Activated CD4-positive, CD25-positive, alpha-beta regulatory T cell treated with anti-CD3 and anti-CD28 coated beads, Interleukin-2, amount 50 U/mL, for 72 hours (primary cell): ENCODE results near the gene ZNF845.
"Not testable (repeated sequence)": the region's sequence is repeated elsewhere in the genome, so short reads cannot be mapped to it uniquely, and the experiment has no call there.

Experiments
- DNase-seq: peaks from one replicate; pipeline ENCODE4 v3.0.0; 2021

The ZNF845 gene

GRCh38 chr19:53388168-53388567, 54.6 kb downstream of the ZNF845 start:
- DNase-seq, result no peak

- no peak for DNase-seq
Measured at GRCh38 chr19:53388904-53389303, 55.4 kb downstream of the ZNF845 start.

- DNase-seq, result no peak
Measured at GRCh38 chr19:53389571-53389970, 56.0 kb downstream of the ZNF845 start.

GRCh38 chr19:53389978-53390377, 56.4 kb downstream of the ZNF845 start:
- DNase-seq, result no peak

- DNase-seq, result no peak
Measured at GRCh38 chr19:53394522-53394973, 61.0 kb downstream of the ZNF845 start.

- DNase-seq, result peak; percentile 98
Measured at GRCh38 chr19:53394974-53395839, 61.7 kb downstream of the ZNF845 start, which contains the start of gene ZNF765. Gene ZNF765, plus strand, starts transcription at chr19:53395149. Its CDS starts 2,867 bp downstream, at chr19:53398016.

- not testable (repeated sequence) for DNase-seq
Measured at GRCh38 chr19:53395840-53396524, 62.4 kb downstream of the ZNF845 start.

GRCh38 chr19:53396525-53396868, 62.9 kb downstream of the ZNF845 start:
- no peak for DNase-seq

GRCh38 chr19:53397918-53398317, 64.4 kb downstream of the ZNF845 start:
- DNase-seq, result not testable (repeated sequence)
